NT2/D1 (cell line): ENCODE data around the gene DACH1.

Experiments used
- SUZ12 ChIP-seq: IDR thresholded peaks from 2 replicates; pipeline ENCODE4 v1.6.1; 2011; ENCODE audit not compliant: insufficient read length, insufficient read depth; ENCODE audit errors: extremely low read depth
- YY1 ChIP-seq: IDR thresholded peaks from 2 replicates; pipeline ENCODE4 v1.6.1; 2011; ENCODE audit not compliant: insufficient read length, insufficient read depth

GRCh38 chr13:71879808-71880344 lies 12.9 kb upstream of the DACH1 start:
- TF ChIP-seq SUZ12 (no peak), YY1 (no peak)
